IMR-90 (cell line): ENCODE measurements around the gene CISTR. TPM values are rescaled to one million over a fixed set of nuclear protein-coding genes. Genes with fewer than 3 reads are reported as not detected.

Experiments
- ATAC-seq: fragments of 200-7000 bp; cut with Tn5 transposase; 2 replicates; pipeline ENCODE4 v1.9.1; 2020; ENCODE audit warnings: low read depth, mild to moderate bottlenecking, moderate library complexity
- BruUV-seq: library from RNA; stranded (reverse); fragments of 400-500 nt; replicated peaks from 2 replicates; lab custom pipeline; 2021; lab: Mats Ljungman, UMichigan
- CTCF ChIA-PET: fragments of 300-600 bp; formaldehyde crosslinking; extraction: SDS; loops from one replicate; lab custom pipeline; 2021; ENCODE audit warnings: antibody characterized with exemption; lab: Yijun Ruan, JAX
- POLR2A ChIA-PET: fragments of 300-600 bp; sonication (Branson Sonifier 250); formaldehyde crosslinking; loops from one replicate; lab custom pipeline; 2022; ENCODE audit warnings: antibody characterized with exemption; ENCODE audit not compliant: unreplicated experiment; lab: Charles Lee
- DNase-seq: peaks from one replicate; pipeline ENCODE4 v3.0.0; 2013
- H2AFZ ChIP-seq: replicated peaks from 2 replicates; pipeline ENCODE3; 2013; ENCODE audit warnings: low read length, mild to moderate bottlenecking; ENCODE audit not compliant: poor library complexity
- H2AK5ac ChIP-seq: 2 replicates; pipeline ENCODE4 v1.6.1; 2013; ENCODE audit warnings: low read depth, low read length, inconsistent platforms
- H2AK9ac ChIP-seq: replicated peaks from 2 replicates; pipeline ENCODE3; 2013; ENCODE audit warnings: mild to moderate bottlenecking, low read depth, low read length, moderate library complexity; ENCODE audit not compliant: poor library complexity
- H2BK120ac ChIP-seq: 2 replicates; pipeline ENCODE4 v1.6.1; 2013; ENCODE audit warnings: low read depth, low read length, inconsistent platforms
- H2BK15ac ChIP-seq: 3 replicates; pipeline ENCODE4 v1.6.1; 2013; ENCODE audit warnings: low read depth, low read length, inconsistent platforms
- H2BK20ac ChIP-seq: 2 replicates; pipeline ENCODE4 v1.6.1; 2013; ENCODE audit warnings: low read depth, mild to moderate bottlenecking, inconsistent platforms, low read length, moderate library complexity
- H2BK5ac ChIP-seq: 2 replicates; pipeline ENCODE4 v1.6.1; 2013; ENCODE audit warnings: mild to moderate bottlenecking, low read depth, low read length, inconsistent platforms; ENCODE audit not compliant: poor library complexity, severe bottlenecking
- H3K14ac ChIP-seq: replicated peaks from 2 replicates; pipeline ENCODE4 v1.6.1; 2013; ENCODE audit warnings: low read depth, low read length, inconsistent platforms
- H3K18ac ChIP-seq: 2 replicates; pipeline ENCODE4 v1.6.1; 2013; ENCODE audit warnings: low read depth, low read length, control low read depth
- H3K23ac ChIP-seq: 2 replicates; pipeline ENCODE4 v1.6.1; 2013; ENCODE audit warnings: low read depth, low read length, inconsistent platforms
- H3K27ac ChIP-seq: 2 replicates; pipeline ENCODE4 v1.5.1; 2013; ENCODE audit warnings: mild to moderate bottlenecking, control low read depth, low read length; ENCODE audit not compliant: insufficient read depth
- H3K27me3 ChIP-seq: 2 replicates; pipeline ENCODE4 v1.6.1; 2013; ENCODE audit warnings: low read length; ENCODE audit not compliant: control insufficient read depth, insufficient read depth
- H3K36me3 ChIP-seq: 2 replicates; pipeline ENCODE4 v1.6.1; 2013; ENCODE audit warnings: low read length, mixed read lengths; ENCODE audit not compliant: control insufficient read depth, insufficient read depth
- H3K4ac ChIP-seq: 2 replicates; pipeline ENCODE4 v1.6.1; 2013; ENCODE audit warnings: low read depth, low read length, inconsistent platforms
- H3K4me1 ChIP-seq: 2 replicates; pipeline ENCODE4 v1.6.1; 2013; ENCODE audit warnings: low read length, mixed read lengths; ENCODE audit not compliant: control insufficient read depth, insufficient read depth
- H3K4me2 ChIP-seq: 2 replicates; pipeline ENCODE4 v1.6.1; 2013; ENCODE audit warnings: low read depth, mild to moderate bottlenecking, control low read depth, low read length, moderate library complexity
- H3K4me3 ChIP-seq: 2 replicates; pipeline ENCODE4 v1.5.1; 2013; ENCODE audit warnings: low read depth, mild to moderate bottlenecking, control low read depth, low read length, moderate library complexity; ENCODE audit not compliant: insufficient read depth
- H3K56ac ChIP-seq: 2 replicates; pipeline ENCODE4 v1.6.1; 2013; ENCODE audit warnings: low read length, inconsistent platforms; ENCODE audit not compliant: insufficient read depth; ENCODE audit errors: extremely low read depth
- H3K79me1 ChIP-seq, 2 experiments: 2 replicates each; pipeline ENCODE4 v1.6.1; 2013; ENCODE audit warnings: low read length in 2 of 2, inconsistent platforms in 1 of 2, low read depth in 1 of 2
- H3K9ac ChIP-seq: 2 replicates; pipeline ENCODE4 v1.6.1; 2013; ENCODE audit warnings: low read depth, low read length, control low read depth
- H3K9me1 ChIP-seq: 2 replicates; pipeline ENCODE4 v1.6.1; 2013; ENCODE audit warnings: low read length, inconsistent platforms; ENCODE audit not compliant: insufficient read depth
- H3K9me3 ChIP-seq: 2 replicates; pipeline ENCODE4 v1.6.1; 2013; ENCODE audit warnings: low read length; ENCODE audit not compliant: control insufficient read depth, insufficient read depth
- H4K20me1 ChIP-seq: 2 replicates; pipeline ENCODE4 v1.6.1; 2013; ENCODE audit warnings: low read length, inconsistent platforms; ENCODE audit not compliant: insufficient read depth
- H4K5ac ChIP-seq: 2 replicates; pipeline ENCODE4 v1.6.1; 2013; ENCODE audit warnings: mild to moderate bottlenecking, low read depth, low read length, control low read depth
- H4K8ac ChIP-seq, 2 experiments: 2 replicates each; pipeline ENCODE4 v1.6.1; 2013; ENCODE audit warnings: low read depth in 2 of 2, low read length in 2 of 2, control low read depth in 1 of 2, inconsistent platforms in 1 of 2
- H4K91ac ChIP-seq: 2 replicates; pipeline ENCODE4 v1.6.1; 2013; ENCODE audit warnings: low read depth, low read length, inconsistent platforms; ENCODE audit not compliant: insufficient read depth
- CHD1 ChIP-seq: IDR thresholded peaks from 2 replicates; pipeline ENCODE4 v1.6.1; 2012; ENCODE audit warnings: low read depth, low read length, improper control_type of control experiment
- ELK1 ChIP-seq: fragments of 150-350 bp; IDR thresholded peaks from 2 replicates; pipeline ENCODE4 v1.6.1; 2016; ENCODE audit warnings: low read depth, mild to moderate bottlenecking, low read length, moderate library complexity, borderline replicate concordance
- MAFK ChIP-seq: IDR thresholded peaks from 2 replicates; pipeline ENCODE4 v1.6.1; 2012; ENCODE audit warnings: low read depth, low read length, improper control_type of control experiment
- MAZ ChIP-seq: IDR thresholded peaks from 2 replicates; pipeline ENCODE4 v1.6.1; 2012; ENCODE audit warnings: low read depth, mild to moderate bottlenecking, low read length, improper control_type of control experiment, moderate library complexity, borderline replicate concordance
- MXI1 ChIP-seq: IDR thresholded peaks from 2 replicates; pipeline ENCODE4 v1.6.1; 2012; ENCODE audit warnings: low read depth, mild to moderate bottlenecking, low read length, moderate library complexity, borderline replicate concordance
- POLR2A ChIP-seq: IDR thresholded peaks from 2 replicates; pipeline ENCODE4 v1.6.1; 2012; ENCODE audit warnings: mild to moderate bottlenecking, low read depth, low read length
- RAD21 ChIP-seq: IDR thresholded peaks from 2 replicates; pipeline ENCODE4 v1.6.1; 2012; ENCODE audit warnings: low read length, improper control_type of control experiment
- SMC3 ChIP-seq: fragments of 150-350 bp; IDR thresholded peaks from 2 replicates; pipeline ENCODE4 v1.6.1; 2016; ENCODE audit warnings: low read depth, mild to moderate bottlenecking, antibody characterized with exemption, low read length, moderate library complexity
- WGBS, 2 experiments: methylation state at CpG; one replicate each; pipeline versions ENCODE4 v1.1.5 to v1.1.7; 2013; ENCODE audit warnings: missing lambda C conversion rate in 2 of 2; ENCODE audit not compliant: insufficient read length in 1 of 2; ENCODE audit errors: extremely low coverage in 2 of 2; 5-methylcytosine and 5-hydroxymethylcytosine counted together
- dilution Hi-C: fragments of 300-500 bp; cut with HindIII; formaldehyde crosslinking; loops from one replicate; pipeline ENCODE4 v1.14.3; 2018; ENCODE audit warnings: low sequenced_read_pairs; ENCODE audit not compliant: unreplicated experiment
- in situ Hi-C: fragments of 300-500 bp; cut with MboI; formaldehyde crosslinking; loops from 3 replicates; pipeline ENCODE4 v1.14.3; 2019; ENCODE audit warnings: low sequenced_read_pairs, inconsistent platforms, mixed read lengths
- intact Hi-C: fragments of 100-400 bp; cut with micrococcal nuclease; formaldehyde crosslinking; loops from 2 replicates; pipeline ENCODE4 v1.10.0; 2022
- polyA plus RNA-seq, 3 experiments: library from polyadenylated mRNA; depleted of rRNA; stranded (reverse); fragments of >200 nt; gene quantifications; 2 replicates each; pipeline ENCODE4 v1.2.3, GENCODE V29; 2012; ENCODE audit warnings: low replicate concordance in 1 of 3
- total RNA-seq: library from RNA; depleted of rRNA; stranded (reverse); fragments of >200 nt; gene quantifications from 2 replicates; pipeline ENCODE4 v1.2.3, GENCODE V29; 2012
- TF ChIP-seq, protein P1 (sequence below): fragments of 150-350 bp; IDR thresholded peaks from 2 replicates; pipeline ENCODE4 v1.6.1; 2017; ENCODE audit warnings: mild to moderate bottlenecking, antibody characterized with exemption, low read length, low read depth

Gene CISTR
- total and polyA plus RNA-seq, 2 of the 4 experiments (the other 2 are of a cell fraction): not detected

- TF ChIP-seq ELK1 (no peak), MXI1 (no peak)
Observed at GRCh38 chr12:53738406-53739213, 13.2 kb downstream of the CISTR start (continued).

DNA sequence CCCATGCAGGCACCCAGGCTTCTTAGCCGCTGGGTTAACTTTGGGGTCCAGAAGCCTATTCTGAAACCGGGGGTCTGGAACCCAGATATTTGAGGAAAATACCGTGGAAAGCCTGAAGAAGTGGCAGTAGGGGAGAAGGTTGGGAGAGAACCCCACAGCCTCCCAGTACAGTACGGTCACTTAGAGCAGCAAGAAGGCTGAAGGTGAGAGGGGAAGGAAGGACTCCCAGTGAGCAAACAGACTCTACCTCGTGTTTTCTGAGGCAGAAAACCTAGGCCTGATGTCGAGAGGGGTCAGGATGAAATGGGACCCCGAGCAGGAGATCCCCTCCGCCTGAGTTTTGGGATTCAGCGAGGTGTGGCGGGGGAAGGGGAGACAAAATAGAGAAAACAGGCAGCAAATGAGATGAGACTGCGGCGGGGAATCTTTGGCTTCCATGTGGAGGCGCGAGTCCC lies 13.8 kb downstream of the CISTR start:
- CTCF ChIA-PET: no interaction called here
- Histone ChIP-seq H4K8ac (no peak overlapping the region), H3K27ac (no peak overlapping the region), H2BK20ac (no peak overlapping the region), H2BK5ac (no peak overlapping the region), H3K9me3 (0 out of 2 replicates have a peak, but pooled peaks cover 2% of the 10 kb centered on the region), H2AK9ac (no peak overlapping the region), H3K27me3 (peaks cover 79% of the 10 kb centered on the region), H3K4me1 (no peaks in the 10 kb centered on the region), H3K18ac (no peak overlapping the region), H4K91ac (no peak overlapping the region), H4K5ac (no peak overlapping the region), H3K4ac (no peak overlapping the region), H3K4me2 (no peak overlapping the region), H3K56ac (no peak overlapping the region), H3K9me1 (no peaks in the 10 kb centered on the region; the same call in 1 of the 2 replicates), H3K23ac (no peak overlapping the region), H4K20me1 (no peaks in the 10 kb centered on the region), H3K36me3 (no peaks in the 10 kb centered on the region), H3K4me3 (no peak overlapping the region), H3K79me1 (no peaks in the 10 kb centered on the region), H2BK15ac (no peak overlapping the region), H2AK5ac (no peak overlapping the region), H3K14ac (no peak overlapping the region), H3K9ac (no peak overlapping the region), H2BK120ac (no peak overlapping the region), H2AFZ (no peak overlapping the region)
- dilution Hi-C loops (no loop called here), in situ Hi-C loops (no loop called here), intact Hi-C loops (no loop called here)
- ATAC-seq (no peak), DNase-seq (no peak)
- BruUV-seq: no TSS peak
- POLR2A ChIA-PET: no interaction called here
- TF ChIP-seq MAFK: no peak
- TF ChIP-seq SMC3: no peak
- no peak for TF ChIP-seq CHD1
- TF ChIP-seq, protein P1, sequence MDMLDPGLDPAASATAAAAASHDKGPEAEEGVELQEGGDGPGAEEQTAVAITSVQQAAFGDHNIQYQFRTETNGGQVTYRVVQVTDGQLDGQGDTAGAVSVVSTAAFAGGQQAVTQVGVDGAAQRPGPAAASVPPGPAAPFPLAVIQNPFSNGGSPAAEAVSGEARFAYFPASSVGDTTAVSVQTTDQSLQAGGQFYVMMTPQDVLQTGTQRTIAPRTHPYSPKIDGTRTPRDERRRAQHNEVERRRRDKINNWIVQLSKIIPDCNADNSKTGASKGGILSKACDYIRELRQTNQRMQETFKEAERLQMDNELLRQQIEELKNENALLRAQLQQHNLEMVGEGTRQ: no peak
- TF ChIP-seq MAZ: no peak
- no peak for TF ChIP-seq RAD21
- TF ChIP-seq POLR2A: no peak
- WGBS, 2 experiments: 18% methylated on average over 7 of the region's 14 CpGs; no CpG with 5 or more reads in 1 of the 2 experiments
